WI38 (cell line): Measurements from ENCODE around the gene SRSF5.

Experiments used
- H3K4me3 ChIP-seq: 2 replicates; pipeline ENCODE4 v1.5.1; 2011; ENCODE audit warnings: low read depth, mild to moderate bottlenecking, control low read depth, low read length
- CTCF ChIP-seq: IDR thresholded peaks from 2 replicates; pipeline ENCODE4 v1.5.1; 2012; ENCODE audit warnings: low read depth, mild to moderate bottlenecking, control low read depth, low read length

The SRSF5 gene

GRCh38 chr14:69780952-69781351 is 14.0 kb downstream of the SRSF5 start:
- no peak overlapping the region for H3K4me3 ChIP-seq
- TF ChIP-seq CTCF = no peak

GRCh38 chr14:69784942-69785341 is 18.0 kb downstream of the SRSF5 start:
- no peak overlapping the region for H3K4me3 ChIP-seq

GRCh38 chr14:69786603-69787002 is 19.7 kb downstream of the SRSF5 start:
- no peak overlapping the region for H3K4me3 ChIP-seq
- TF ChIP-seq CTCF = no peak

More at GRCh38 chr14:69784942-69785341, 18.0 kb downstream of the SRSF5 start:
- no peak for TF ChIP-seq CTCF

- TF ChIP-seq CTCF = no peak
- no peak overlapping the region for H3K4me3 ChIP-seq
Observed at GRCh38 chr14:69789118-69789640, 22.2 kb downstream of the SRSF5 start.

- TF ChIP-seq CTCF = no peak
- no peak overlapping the region for H3K4me3 ChIP-seq
Observed at GRCh38 chr14:69792887-69793421, 26.0 kb downstream of the SRSF5 start.

- no peak overlapping the region for H3K4me3 ChIP-seq
- no peak for TF ChIP-seq CTCF
Observed at GRCh38 chr14:69794791-69795190, 27.8 kb downstream of the SRSF5 start.

GRCh38 chr14:69795691-69796090 is 28.7 kb downstream of the SRSF5 start:
- no peak for TF ChIP-seq CTCF
- H3K4me3 ChIP-seq = no peak overlapping the region
